Neutrophil (primary cell): ENCODE data around the gene ZKSCAN4.

ENCODE experiments used
- H3K27ac ChIP-seq: fragments of 200-600 bp; sonication (generic); 2 replicates; pipeline ENCODE4 v1.5.1; 2016; ENCODE audit warnings: mild to moderate bottlenecking, moderate library complexity
- H3K27me3 ChIP-seq: fragments of 200-600 bp; sonication (generic); 2 replicates; pipeline ENCODE4 v1.6.0; 2016; ENCODE audit warnings: mild to moderate bottlenecking
- H3K36me3 ChIP-seq: fragments of 200-600 bp; sonication (generic); 2 replicates; pipeline ENCODE4 v1.5.1; 2017
- H3K4me1 ChIP-seq, 2 experiments: fragments of 200-600 bp in 1 of 2; sonication (generic) in 1 of 2; 1 replicate in 1 of 2; 2 replicates in 1 of 2; pipeline versions ENCODE4 v1.5.1 to v1.6.1; 2013 to 2016; ENCODE audit warnings: low read depth in 1 of 2, low read length in 1 of 2, mild to moderate bottlenecking in 1 of 2, moderate library complexity in 1 of 2; ENCODE audit not compliant: control insufficient read depth in 1 of 2, insufficient read depth in 1 of 2
- H3K4me3 ChIP-seq, 2 experiments: fragments of 200-600 bp in 1 of 2; sonication (generic) in 1 of 2; 1 replicate in 1 of 2; 2 replicates in 1 of 2; pipeline ENCODE4 v1.5.1; 2013 to 2016; ENCODE audit warnings: low read depth in 1 of 2, low read length in 1 of 2, mild to moderate bottlenecking in 1 of 2, moderate library complexity in 1 of 2
- H3K9me3 ChIP-seq: fragments of 200-600 bp; sonication (generic); 2 replicates; pipeline ENCODE4 v1.5.1; 2016
- TF ChIP-seq, protein P1 (sequence below): fragments of 200-600 bp; sonication (generic); IDR thresholded peaks from 2 replicates; pipeline ENCODE4 v1.5.1; 2016; ENCODE audit warnings: antibody characterized with exemption

The ZKSCAN4 gene

DNA sequence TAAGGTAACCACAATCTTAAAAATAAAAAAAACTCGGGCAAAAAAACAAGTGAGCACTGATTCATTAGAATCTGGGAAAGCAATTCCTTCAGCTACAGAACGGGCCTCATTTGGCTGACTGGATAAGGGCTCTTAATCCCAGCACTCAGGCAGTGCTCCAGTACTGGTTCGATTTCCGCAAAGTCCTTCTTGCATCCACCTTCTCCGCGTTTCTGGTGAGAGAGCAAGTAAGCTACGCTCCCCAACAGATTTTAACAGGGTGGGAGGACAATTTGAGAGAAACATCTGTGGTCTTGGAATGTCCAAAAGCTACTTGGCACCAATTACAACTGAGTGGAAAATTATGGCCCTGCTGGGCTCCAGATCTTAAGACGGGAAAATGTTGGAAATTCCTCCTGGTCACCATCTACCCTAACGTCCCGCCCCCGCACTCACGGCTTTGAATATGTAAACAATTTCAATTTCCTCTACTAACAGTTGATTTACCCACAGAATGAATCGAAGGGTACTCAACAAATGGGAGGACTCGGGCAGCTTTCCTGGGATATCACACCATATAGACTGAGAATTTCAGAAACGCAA, 45.0 kb downstream of the ZKSCAN4 start:
- Histone ChIP-seq H3K27me3 (peaks cover 88% of the 10 kb centered on the region), H3K36me3 (no peaks in the 10 kb centered on the region), H3K27ac (no peak overlapping the region), H3K9me3 (no peaks in the 10 kb centered on the region), H3K4me3 (no peak overlapping the region), H3K4me1 (peaks cover 7 to 9% of the 10 kb centered on the region in 2 experiments)
- TF ChIP-seq, protein P1, sequence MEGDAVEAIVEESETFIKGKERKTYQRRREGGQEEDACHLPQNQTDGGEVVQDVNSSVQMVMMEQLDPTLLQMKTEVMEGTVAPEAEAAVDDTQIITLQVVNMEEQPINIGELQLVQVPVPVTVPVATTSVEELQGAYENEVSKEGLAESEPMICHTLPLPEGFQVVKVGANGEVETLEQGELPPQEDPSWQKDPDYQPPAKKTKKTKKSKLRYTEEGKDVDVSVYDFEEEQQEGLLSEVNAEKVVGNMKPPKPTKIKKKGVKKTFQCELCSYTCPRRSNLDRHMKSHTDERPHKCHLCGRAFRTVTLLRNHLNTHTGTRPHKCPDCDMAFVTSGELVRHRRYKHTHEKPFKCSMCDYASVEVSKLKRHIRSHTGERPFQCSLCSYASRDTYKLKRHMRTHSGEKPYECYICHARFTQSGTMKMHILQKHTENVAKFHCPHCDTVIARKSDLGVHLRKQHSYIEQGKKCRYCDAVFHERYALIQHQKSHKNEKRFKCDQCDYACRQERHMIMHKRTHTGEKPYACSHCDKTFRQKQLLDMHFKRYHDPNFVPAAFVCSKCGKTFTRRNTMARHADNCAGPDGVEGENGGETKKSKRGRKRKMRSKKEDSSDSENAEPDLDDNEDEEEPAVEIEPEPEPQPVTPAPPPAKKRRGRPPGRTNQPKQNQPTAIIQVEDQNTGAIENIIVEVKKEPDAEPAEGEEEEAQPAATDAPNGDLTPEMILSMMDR: no peak

DNA sequence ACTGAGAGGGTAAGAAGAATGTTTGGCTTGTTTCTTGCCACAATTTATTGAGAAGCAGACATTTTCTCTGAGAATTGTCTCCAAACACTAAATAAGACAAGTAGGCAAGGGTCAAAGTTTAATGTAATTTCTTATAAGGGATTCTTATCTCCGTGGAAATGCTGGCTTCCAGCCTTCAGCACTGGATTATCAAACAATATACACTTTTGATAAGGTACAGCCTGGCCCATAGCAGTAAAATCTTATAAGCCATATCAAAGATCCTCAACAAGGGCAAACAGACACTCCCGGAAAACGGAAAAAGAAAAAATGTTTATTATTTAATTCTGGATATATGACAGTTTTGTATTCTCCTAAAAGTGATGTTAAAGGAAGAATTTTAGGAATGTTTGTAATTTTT, 45.5 kb downstream of the ZKSCAN4 start:
- H3K27me3 ChIP-seq: peaks cover 86% of the 10 kb centered on the region

DNA sequence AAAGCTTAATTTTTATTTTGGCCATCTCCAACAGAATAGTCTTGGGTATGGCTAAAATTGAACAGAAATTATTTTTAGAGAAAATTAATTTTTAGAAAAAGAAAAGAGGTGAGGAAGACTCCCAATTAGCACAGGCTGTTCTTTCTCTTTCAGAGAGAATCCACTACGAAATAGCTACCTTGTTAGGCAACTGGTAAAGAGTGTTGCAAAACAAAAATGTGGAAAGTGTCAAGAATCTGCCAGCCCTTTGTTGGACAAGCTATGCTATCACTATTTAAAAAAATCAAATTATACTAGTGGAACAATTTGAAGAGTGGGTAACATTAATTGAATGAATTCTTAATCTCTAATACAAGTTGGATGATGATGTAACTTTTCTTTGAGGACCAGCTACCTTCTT, 46.2 kb downstream of the ZKSCAN4 start:
- TF ChIP-seq, protein P1: no peak
- H3K4me3 ChIP-seq: no peak overlapping the region
- peaks cover 7 to 9% of the 10 kb centered on the region in 2 experiments for H3K4me1 ChIP-seq
- no peak overlapping the region for H3K27ac ChIP-seq
- no peaks in the 10 kb centered on the region for H3K9me3 ChIP-seq
- H3K36me3 ChIP-seq: no peaks in the 10 kb centered on the region
- peaks cover 83% of the 10 kb centered on the region for H3K27me3 ChIP-seq

More for the DNA sequence above, 45.5 kb downstream of the ZKSCAN4 start:
- TF ChIP-seq, protein P1: no peak
- Histone ChIP-seq H3K9me3 (no peaks in the 10 kb centered on the region), H3K4me3 (no peak overlapping the region), H3K4me1 (peaks cover 7 to 9% of the 10 kb centered on the region in 2 experiments), H3K27ac (no peak overlapping the region), H3K36me3 (no peaks in the 10 kb centered on the region)

DNA sequence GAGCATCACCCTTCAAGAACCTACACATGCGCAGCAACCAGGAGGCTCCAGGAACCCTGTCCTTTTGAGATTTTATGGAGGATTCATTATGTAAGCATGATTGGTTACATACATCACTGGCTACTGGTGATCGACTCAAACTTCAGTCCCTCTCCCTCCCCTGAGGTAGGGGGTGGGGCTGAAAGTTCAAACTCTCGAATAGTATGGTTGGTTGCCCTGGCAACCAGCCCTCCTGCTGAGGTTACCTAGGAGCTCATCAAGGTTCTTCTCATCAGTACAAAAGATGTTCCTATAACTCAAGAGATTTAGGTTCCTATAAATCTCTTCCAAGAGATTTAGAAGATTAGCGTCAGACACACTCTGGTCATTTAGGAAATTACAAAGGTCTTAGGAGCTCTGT, 48.9 kb downstream of the ZKSCAN4 start:
- Histone ChIP-seq H3K4me3 (no peak overlapping the region), H3K9me3 (no peaks in the 10 kb centered on the region), H3K4me1 (peaks cover 7 to 9% of the 10 kb centered on the region in 2 experiments), H3K36me3 (no peaks in the 10 kb centered on the region), H3K27me3 (peaks cover 68% of the 10 kb centered on the region), H3K27ac (no peak overlapping the region)
- TF ChIP-seq, protein P1: no peak

DNA sequence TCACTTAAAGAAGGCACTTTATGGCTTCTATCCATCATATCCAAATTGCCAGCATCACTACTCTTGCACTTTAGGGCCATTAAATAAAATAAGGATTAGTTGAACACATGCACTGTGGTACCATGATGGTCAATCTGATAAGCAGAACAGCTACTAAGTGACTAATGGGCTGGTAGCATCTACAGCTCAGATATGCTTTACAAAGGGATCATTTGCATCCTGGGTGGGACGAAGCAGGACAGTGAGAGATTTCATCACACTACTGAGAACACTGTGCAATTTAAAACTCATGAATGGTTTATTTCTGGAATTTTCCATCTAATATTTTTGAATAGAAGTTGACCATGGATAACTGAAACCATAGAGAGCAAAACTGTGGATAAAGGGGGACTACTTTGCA, 52.0 kb downstream of the ZKSCAN4 start:
- TF ChIP-seq, protein P1: no peak
- Histone ChIP-seq H3K27ac (no peak overlapping the region), H3K9me3 (no peaks in the 10 kb centered on the region), H3K27me3 (peaks cover 37% of the 10 kb centered on the region), H3K36me3 (no peaks in the 10 kb centered on the region), H3K4me3 (no peak overlapping the region), H3K4me1 (no peaks in the 10 kb centered on the region)
